Measurements from ENCODE around the gene GPR156. TPM values are rescaled to one million over a fixed set of nuclear protein-coding genes. Genes with fewer than 3 reads are reported as not detected.

Gene GPR156
- total and polyA plus RNA-seq, 2 of the 4 experiments (the other 2 are of a cell fraction) = 0.09 to 0.18 TPM

DNA sequence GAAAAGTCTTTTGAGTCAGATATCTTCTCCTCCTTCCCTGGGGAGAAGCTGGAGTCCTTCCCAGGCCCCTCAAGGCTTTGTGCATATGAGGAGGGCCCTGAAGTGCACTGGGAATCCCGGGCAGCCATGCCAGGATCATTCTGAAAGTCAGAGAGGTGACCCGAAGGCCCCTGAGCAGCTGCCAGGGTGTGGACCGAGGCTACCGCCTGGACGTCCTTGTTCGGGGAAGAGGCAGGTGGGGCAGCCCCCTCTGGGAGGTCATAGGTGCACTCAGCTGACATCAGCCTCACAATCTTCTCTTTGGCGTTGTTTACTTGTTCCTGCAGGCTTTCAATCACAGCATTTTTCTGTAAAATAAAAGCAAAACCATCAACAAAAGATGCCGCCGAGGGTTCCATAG, 117.0 kb downstream of the GPR156 start:
- H4K8ac ChIP-seq (ENCODE audit: low read depth in 2 of 2, low read length in 2 of 2) = no peak overlapping the region
- no peak overlapping the region for H2AFZ ChIP-seq (replicated peaks; ENCODE audit: low read length, poor library complexity)
- no peak overlapping the region for H2AK5ac ChIP-seq (ENCODE audit: low read depth, low read length)
- 70% methylated on average over 2 of the region's 9 CpGs; no CpG with 5 or more reads in 1 of the 2 experiments for WGBS, 2 experiments (ENCODE audit: extremely low coverage in 2 of 2, insufficient read length in 1 of 2)
- no peak overlapping the region for H2BK5ac ChIP-seq (ENCODE audit: low read depth, low read length, poor library complexity, severe bottlenecking)
- H3K4me3 ChIP-seq (ENCODE audit: insufficient read depth, low read depth, low read length) = no peak overlapping the region
- no peaks in the 10 kb centered on the region for H3K9me3 ChIP-seq (ENCODE audit: control insufficient read depth, insufficient read depth, low read length)
- no peak overlapping the region for H4K91ac ChIP-seq (ENCODE audit: insufficient read depth, low read depth, low read length)
- no peak overlapping the region for H3K14ac ChIP-seq (replicated peaks; ENCODE audit: low read depth, low read length)
- H2AK9ac ChIP-seq (replicated peaks; ENCODE audit: low read depth, low read length, poor library complexity) = no peak overlapping the region
- in situ Hi-C loops (cut with MboI; ENCODE audit: low sequenced_read_pairs) (no loop called here), intact Hi-C loops (cut with micrococcal nuclease) (no loop called here), dilution Hi-C loops (cut with HindIII; ENCODE audit: low sequenced_read_pairs, unreplicated experiment) (no loop called here)
- no TSS peak for BruUV-seq (replicated peaks)
- no peaks in the 10 kb centered on the region for H3K36me3 ChIP-seq (ENCODE audit: control insufficient read depth, insufficient read depth, low read length)
- no peaks in the 10 kb centered on the region for H4K20me1 ChIP-seq (ENCODE audit: insufficient read depth, low read length)
- ATAC-seq (ENCODE audit: low read depth) (no peak), DNase-seq (no peak)
- no peak overlapping the region for H3K23ac ChIP-seq (ENCODE audit: low read depth, low read length)
- no peak overlapping the region for H3K18ac ChIP-seq (ENCODE audit: low read depth, low read length)
- H3K27me3 ChIP-seq (ENCODE audit: control insufficient read depth, insufficient read depth, low read length) = no peaks in the 10 kb centered on the region
- no peak overlapping the region for H3K27ac ChIP-seq (ENCODE audit: insufficient read depth, low read length)
- no peak overlapping the region for H3K4me2 ChIP-seq (ENCODE audit: low read depth, low read length)
- no peak overlapping the region for H4K5ac ChIP-seq (ENCODE audit: low read depth, low read length)
- no peak overlapping the region for H2BK15ac ChIP-seq (ENCODE audit: low read depth, low read length)
- no peak overlapping the region for H3K56ac ChIP-seq (ENCODE audit: extremely low read depth, insufficient read depth, low read length)
- TF ChIP-seq MAFK (IDR thresholded peaks at IDR 0.05; ENCODE audit: low read depth, low read length) = no peak
- no peak for TF ChIP-seq SMC3 (IDR thresholded peaks at IDR 0.05; ENCODE audit: low read depth, low read length)
- TF ChIP-seq MXI1 (IDR thresholded peaks at IDR 0.05; ENCODE audit: borderline replicate concordance, low read depth, low read length) = no peak
- no peak for TF ChIP-seq RAD21 (IDR thresholded peaks at IDR 0.05; ENCODE audit: low read length)
- TF ChIP-seq, protein P1, sequence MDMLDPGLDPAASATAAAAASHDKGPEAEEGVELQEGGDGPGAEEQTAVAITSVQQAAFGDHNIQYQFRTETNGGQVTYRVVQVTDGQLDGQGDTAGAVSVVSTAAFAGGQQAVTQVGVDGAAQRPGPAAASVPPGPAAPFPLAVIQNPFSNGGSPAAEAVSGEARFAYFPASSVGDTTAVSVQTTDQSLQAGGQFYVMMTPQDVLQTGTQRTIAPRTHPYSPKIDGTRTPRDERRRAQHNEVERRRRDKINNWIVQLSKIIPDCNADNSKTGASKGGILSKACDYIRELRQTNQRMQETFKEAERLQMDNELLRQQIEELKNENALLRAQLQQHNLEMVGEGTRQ (IDR thresholded peaks at IDR 0.05; ENCODE audit: low read depth, low read length) = no peak
- TF ChIP-seq, protein P2, sequence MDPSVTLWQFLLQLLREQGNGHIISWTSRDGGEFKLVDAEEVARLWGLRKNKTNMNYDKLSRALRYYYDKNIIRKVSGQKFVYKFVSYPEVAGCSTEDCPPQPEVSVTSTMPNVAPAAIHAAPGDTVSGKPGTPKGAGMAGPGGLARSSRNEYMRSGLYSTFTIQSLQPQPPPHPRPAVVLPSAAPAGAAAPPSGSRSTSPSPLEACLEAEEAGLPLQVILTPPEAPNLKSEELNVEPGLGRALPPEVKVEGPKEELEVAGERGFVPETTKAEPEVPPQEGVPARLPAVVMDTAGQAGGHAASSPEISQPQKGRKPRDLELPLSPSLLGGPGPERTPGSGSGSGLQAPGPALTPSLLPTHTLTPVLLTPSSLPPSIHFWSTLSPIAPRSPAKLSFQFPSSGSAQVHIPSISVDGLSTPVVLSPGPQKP (IDR thresholded peaks at IDR 0.05; ENCODE audit: borderline replicate concordance, low read depth, low read length) = no peak
- no peak for TF ChIP-seq NFE2L2 (IDR thresholded peaks at IDR 0.05; ENCODE audit: low read depth, low read length)
- H3K4me1 ChIP-seq (ENCODE audit: control insufficient read depth, insufficient read depth, low read length) = peaks cover 26% of the 10 kb centered on the region
- ChIA-PET POLR2A (ENCODE audit: unreplicated experiment) (no interaction called here), CTCF (no interaction called here)
- H3K4ac ChIP-seq (ENCODE audit: low read depth, low read length) = no peak overlapping the region
- H3K79me1 ChIP-seq (ENCODE audit: low read depth in 1 of 2, low read length in 2 of 2) = no peaks in the 10 kb centered on the region
- H2BK20ac ChIP-seq (ENCODE audit: low read depth, low read length) = peak overlapping the region; percentile 18; the same call in 1 of the 2 replicates
- no peak overlapping the region for H3K9ac ChIP-seq (ENCODE audit: low read depth, low read length)
- no peak overlapping the region for H2BK120ac ChIP-seq (ENCODE audit: low read depth, low read length)
- peaks cover 11% of the 10 kb centered on the region for H3K9me1 ChIP-seq (ENCODE audit: insufficient read depth, low read length)
